GM21576 (cell line): ENCODE results near the gene NRARP.

ENCODE experiments used
- ATAC-seq: cut with Tn5 transposase; IDR thresholded peaks from one replicate; pipeline ENCODE4 v1.9.1; 2021; ENCODE audit warnings: mild to moderate bottlenecking, moderate library complexity; ENCODE audit not compliant: unreplicated experiment

NRARP gene

GRCh38 chr9:137323531-137324331 is 21.7 kb upstream of the NRARP start:
- ATAC-seq: no peak

DNA sequence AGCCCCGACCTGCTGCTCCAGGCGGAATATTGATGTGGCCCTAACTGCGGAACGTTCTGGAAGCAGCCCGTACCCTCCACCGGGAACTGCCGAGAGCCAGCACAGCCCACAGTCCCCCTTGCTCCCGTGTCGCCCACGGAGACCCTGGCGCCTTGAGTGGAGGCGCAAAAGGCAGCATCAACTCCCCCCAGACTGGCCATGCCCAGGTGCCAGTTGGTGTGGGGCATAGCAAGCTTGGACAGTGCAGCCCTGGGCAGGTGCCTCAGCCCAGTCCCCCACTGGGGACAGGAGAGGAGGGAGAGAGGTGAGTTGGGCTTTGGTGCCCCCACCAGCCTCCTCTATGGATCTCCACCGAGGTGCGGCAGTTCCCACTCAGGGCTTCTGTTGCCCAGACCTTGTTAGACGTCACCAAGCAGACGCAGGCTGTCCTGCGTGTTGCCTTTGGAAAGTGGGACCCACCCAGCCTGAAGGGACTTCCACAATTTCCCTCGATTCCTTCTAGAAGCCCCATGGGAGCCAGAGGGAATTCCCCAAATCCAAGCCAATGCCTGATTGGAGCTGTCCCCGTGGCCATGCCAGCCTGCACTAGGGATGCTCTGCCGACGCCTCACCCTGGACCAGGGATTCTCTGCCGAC is 19.8 kb upstream of the NRARP start:
- ATAC-seq: no peak

GRCh38 chr9:137320555-137321384 is 18.7 kb upstream of the NRARP start:
- ATAC-seq: no peak

DNA sequence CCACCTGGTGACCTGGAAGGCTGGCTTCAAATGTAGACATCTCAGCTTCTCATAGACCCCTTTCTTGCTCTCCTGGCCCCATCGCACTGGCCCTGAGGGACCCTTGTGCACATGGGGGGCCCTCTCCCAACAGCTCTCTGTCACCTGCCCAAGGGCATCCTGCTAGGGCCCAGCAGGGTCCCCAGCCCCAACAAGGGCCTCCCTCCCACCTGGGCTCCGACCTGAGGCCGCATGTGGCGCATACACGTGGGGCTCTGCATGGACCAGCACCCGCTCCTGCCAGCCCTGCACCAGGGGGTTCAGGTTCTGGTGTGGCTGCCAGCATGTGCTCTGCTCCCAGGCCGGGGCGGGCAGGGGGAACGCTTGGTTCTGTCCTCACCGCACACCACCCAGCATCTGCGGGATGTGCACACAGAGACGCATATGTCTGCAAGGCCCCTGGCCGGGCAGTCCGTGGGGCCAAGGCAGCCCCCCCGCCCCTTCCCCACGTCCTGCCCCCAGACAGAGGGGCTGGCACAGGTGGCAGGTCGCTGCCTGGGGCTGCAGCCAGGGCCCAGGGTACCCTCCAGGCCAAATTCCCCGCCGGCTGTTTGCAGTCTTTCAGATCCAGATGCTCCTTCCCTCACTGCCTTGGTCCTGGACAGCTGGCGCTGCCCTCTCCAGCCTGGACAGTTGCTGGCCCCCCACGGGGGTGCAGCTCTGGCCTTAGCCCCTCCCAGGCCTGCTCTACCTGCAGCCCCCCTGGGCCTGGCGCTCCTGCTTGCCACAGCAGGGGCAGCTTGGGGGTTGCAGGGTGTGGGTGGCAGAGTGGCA is 17.9 kb upstream of the NRARP start:
- no peak for ATAC-seq

GRCh38 chr9:137319011-137319738 is 17.1 kb upstream of the NRARP start:
- ATAC-seq: no peak

- no peak for ATAC-seq
Measured at GRCh38 chr9:137318602-137319001, 16.5 kb upstream of the NRARP start.

GRCh38 chr9:137317718-137318511 is 15.8 kb upstream of the NRARP start:
- ATAC-seq: no peak

DNA sequence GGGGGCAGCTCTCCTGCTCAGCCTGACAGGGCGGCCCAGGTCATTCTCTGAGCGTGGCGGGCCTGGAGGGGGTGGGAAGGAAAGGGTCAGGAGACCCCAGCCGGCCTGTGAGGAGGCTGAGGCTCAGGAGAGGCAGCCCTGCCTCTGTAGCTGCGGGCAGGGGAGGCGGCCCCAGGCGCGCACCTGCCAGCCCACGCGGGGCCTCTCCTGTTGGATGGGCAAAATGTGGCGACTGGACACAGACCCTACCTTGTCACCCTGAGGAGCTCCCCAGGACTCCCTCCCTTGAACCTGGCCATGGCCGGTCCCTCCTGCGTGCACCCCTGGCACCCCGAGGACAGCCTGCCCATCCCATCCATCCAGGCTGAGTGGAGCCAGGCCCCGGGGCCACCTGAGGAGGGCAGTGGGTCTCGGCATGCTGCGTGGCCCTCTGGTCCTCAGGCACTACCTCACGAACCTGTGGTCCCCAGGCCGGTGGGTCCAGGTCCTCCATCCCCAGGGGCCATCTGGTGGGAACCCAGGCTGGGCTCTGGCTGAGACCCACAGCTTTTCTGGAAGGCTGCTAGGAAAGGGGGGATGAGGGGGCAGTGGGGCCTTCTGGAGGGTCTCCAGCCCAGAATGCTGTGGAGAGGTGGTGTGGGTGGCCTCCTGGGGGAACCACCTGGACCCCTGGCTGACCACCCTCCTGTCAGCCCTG is 15.1 kb upstream of the NRARP start:
- ATAC-seq: no peak

- no peak for ATAC-seq
Measured at GRCh38 chr9:137316012-137316981, 14.2 kb upstream of the NRARP start.

DNA sequence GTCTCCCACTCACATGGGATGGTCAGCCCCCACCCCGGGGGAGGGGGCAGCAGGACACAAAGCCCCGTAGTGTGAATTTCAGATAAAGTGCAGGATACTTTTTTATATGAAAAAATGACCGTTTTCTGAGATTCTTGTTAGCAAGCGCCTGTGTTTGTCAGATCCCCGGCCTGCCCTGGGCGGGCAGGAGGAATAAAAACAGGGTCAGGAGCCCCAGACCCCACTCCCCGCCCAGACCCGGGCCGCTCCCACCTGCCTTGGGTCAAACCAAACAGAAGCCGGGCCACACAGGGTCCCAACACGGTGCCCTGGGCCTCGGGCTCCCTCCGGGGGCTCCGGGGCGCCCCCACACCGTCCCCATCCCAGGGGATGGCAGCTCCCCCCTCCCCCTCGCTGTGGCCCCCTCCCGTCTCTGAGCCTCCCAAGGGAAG is 13.5 kb upstream of the NRARP start:
- ATAC-seq: no peak

- no peak for ATAC-seq
Measured at GRCh38 chr9:137314561-137315560, 12.8 kb upstream of the NRARP start.

DNA sequence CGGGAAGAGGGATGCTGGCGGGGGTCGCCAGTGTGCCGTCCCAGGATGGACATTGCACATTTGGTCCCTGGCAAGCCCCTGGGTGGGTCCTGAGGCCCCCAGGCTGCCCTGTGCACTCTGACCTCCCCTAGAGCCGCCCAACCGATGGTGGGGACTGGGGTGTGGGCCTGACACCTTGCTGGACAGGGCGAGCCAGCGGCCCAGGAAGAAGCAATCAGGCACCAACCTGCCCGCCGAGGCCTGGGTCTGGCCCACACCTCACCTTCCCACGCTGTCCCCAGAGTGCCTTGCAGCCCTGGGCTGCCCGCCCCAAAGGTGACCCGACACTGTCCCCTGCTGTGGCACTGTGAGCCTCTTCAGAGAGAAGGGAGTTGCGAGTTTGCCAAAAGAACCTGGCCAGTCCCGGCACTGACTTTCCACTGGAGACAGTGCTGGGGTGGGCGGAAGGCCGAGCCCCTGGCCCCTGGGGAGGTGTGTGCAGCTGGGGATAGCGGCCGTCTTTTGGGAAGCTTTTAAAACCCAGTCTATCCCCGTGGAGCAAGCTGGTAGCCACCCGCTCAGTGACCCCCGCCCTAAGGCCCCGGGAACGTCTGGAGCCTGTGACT is 12.0 kb upstream of the NRARP start:
- ATAC-seq: no peak

DNA sequence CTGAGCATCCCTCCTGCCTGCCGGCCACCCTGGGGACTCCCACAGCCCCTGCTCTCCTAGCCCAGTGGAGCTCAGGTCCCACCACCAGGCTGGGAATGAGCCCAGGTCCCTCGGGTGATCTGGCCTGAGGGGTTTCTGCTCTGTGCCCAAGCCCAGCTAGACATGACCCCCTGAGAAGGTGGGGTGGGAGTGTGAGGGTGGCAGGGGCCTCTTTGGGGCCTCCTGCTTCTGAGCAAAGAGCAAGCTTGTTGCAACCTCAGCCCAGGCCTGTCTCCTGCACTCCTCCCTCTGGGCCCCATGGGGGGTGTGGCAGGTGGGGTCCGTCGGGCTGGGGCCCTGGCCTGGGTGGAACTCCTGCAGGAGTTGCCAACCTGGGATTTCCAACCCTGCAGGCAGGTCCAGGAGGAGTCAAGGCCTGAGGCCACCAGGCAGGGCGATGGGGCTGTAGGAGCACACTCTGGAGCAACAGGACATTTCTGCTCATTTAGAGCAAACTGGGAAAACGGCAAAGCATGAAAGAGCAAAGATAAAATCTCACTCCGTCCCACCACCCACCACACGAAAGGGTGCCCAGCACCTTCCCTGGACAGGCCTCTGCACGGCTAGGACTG is 11.4 kb upstream of the NRARP start:
- ATAC-seq: no peak

GRCh38 chr9:137312852-137313325 is 10.8 kb upstream of the NRARP start:
- ATAC-seq: no peak
